HT1080 (cell line): Measurements from ENCODE around the gene MAP3K2. TPM values are rescaled to one million over a fixed set of nuclear protein-coding genes. Genes with fewer than 3 reads are reported as not detected.
A peak's percentile ranks its signal among the peaks of the same experiment; 100 is the strongest.
"Not testable (repeated sequence)": the region's sequence is repeated elsewhere in the genome, so short reads cannot be mapped to it uniquely, and the experiment has no call there.

ENCODE experiments used
- DNase-seq: peaks from one replicate; pipeline ENCODE4 v3.0.0-alpha.2; 2015; ENCODE audit warnings: low read depth
- total RNA-seq: library from RNA; depleted of rRNA; stranded (reverse); fragments of >200 nt; shearing (Covaris generic); gene quantifications from 2 replicates; pipeline ENCODE4 v1.2.3, GENCODE V29; 2014

MAP3K2 gene
- total RNA-seq, 1 experiment from 2014 or later, result 30.7 TPM

- DNase-seq, result not testable (repeated sequence)
Observed at GRCh38 chr2:127353223-127353622, 34.6 kb downstream of the MAP3K2 start.

- no peak for DNase-seq
Observed at GRCh38 chr2:127351603-127352002, 36.2 kb downstream of the MAP3K2 start.

GRCh38 chr2:127348426-127349000 lies 39.3 kb downstream of the MAP3K2 start:
- no peak for DNase-seq

GRCh38 chr2:127347734-127348392 lies 39.9 kb downstream of the MAP3K2 start:
- no peak for DNase-seq

GRCh38 chr2:127347015-127347414 lies 40.8 kb downstream of the MAP3K2 start:
- DNase-seq, result no peak

DNA sequence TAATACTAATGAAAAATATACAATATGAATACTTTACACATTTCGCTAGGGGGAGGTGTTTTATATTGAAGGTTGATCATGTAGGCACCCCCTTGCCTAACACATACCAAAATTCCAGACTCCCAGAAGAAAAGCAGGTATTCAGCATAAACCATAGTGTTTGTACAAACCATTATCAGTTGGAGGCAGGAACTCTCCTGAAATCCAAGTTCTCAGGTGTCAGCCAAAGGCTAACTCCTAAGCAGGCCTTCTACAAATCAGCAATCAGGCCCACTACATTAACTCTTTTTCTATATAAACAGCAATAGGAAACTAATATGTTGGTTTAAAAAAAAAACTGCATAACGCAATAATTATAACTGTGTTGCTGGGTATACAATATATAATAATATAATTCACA lies 44.5 kb downstream of the MAP3K2 start:
- DNase-seq, result no peak

- no peak for DNase-seq
Observed at GRCh38 chr2:127342101-127342500, 45.7 kb downstream of the MAP3K2 start.

DNA sequence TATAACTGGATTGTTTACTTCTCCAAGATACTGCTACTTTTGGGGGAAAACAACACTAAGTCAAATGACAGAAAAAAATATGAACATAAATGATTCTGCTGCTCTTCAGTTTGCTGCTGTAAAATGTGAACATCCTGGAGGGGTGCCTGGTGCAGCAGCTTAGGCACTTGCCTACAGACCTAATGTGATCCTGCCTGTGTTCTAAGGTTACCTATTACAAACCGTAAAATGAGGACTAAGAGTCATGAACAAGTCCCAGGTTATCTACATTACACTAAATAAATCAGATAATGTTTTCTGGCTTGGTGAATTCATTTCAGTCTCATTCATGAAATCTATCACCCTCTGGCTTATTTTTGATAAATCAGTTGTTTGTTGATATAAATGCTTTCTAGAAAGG lies 55.4 kb downstream of the MAP3K2 start:
- no peak for DNase-seq

DNA sequence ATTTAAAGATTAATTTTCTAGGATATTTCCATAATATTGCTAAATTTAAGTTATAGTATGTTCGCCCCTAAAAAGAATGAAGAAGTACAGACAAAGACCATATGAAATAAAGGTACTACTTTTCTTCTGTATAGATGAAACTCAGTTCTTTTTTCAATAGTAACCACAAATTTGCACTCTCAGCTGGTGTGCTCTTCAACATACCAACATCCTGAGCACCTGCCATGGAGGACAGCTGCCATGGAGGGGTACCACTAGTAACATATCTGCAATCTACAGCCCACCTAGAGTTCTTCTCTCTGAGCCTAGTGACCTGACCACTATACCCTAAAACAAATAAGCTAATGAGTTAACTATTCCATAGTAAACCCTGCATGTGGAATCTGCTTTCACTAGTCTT lies 57.0 kb downstream of the MAP3K2 start:
- no peak for DNase-seq

- no peak for DNase-seq
Observed at GRCh38 chr2:127326289-127326945, 61.4 kb downstream of the MAP3K2 start.

DNA sequence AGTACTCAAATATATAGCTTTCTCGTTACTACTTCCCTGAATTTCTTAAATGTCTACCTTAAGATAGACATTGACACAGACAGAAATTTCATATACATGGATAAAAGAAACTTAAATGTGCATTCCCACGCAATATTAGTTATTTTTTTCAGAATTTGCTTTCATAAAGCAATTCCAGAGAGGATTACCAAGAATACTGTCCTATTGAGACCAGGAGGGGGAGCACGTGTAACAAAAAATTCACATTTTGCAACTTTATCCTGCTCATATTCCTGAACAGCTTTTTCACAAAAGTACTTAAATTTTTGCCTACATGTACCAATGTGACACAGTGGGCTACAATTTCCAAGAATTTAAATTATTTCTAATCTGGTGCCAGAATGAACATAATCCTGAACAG lies 63.1 kb downstream of the MAP3K2 start:
- DNase-seq, result peak; percentile 28

DNA sequence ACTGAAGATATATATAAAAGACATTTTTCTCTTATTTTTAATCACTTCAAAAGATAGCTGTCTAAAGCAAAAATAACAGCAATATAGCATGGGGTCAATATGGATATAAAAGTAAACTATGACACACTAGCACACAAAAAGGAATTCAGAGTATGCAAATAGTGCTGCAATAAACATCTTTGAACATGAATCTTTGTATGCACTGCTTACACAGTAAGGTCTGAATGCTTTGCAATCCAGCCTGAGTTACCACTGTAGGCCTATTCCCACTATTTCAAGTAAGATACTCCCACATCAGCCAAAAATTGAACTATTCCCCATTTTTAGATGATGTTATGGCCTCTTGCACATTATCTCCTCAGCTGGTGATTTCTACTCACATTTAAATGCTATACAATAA lies 66.5 kb downstream of the MAP3K2 start:
- DNase-seq, result no peak

DNA sequence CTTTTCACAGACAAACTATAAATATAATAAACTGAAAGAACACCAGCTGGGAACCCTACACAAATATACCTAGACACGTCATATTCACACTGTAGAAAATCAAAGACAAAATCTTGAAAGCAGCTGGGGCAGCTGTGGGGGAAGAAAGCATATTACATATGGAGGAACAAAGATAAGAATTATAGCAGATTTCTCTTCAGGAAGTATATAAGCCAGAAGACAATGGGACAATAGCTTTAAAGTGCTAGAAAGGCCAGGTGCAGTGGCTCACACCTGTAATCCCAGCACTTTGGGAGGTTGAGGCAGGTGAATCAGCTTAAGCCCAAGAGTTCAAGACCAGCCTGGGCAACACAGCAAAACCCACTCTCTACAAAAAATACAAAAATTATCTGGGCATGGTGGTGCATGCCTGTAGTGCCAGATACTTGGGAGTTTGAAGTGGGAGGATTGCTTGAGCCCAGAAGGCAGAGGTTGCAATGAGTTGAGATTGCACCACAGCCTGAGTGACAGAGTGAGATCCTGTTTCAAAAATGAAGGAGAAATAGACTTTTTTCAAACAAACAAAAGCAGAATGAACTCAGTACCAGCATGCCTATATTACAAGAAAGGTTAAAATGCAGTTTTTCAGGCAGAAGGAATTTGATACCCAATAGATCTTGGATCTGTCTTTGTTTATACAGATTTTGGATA lies 67.0 kb downstream of the MAP3K2 start:
- no peak for DNase-seq

- no peak for DNase-seq
Observed at GRCh38 chr2:127320067-127320466, 67.7 kb downstream of the MAP3K2 start.

- DNase-seq, result no peak
Observed at GRCh38 chr2:127314193-127314988, 73.4 kb downstream of the MAP3K2 start.

- no peak for DNase-seq
Observed at GRCh38 chr2:127313406-127313805, 74.4 kb downstream of the MAP3K2 start.

DNA sequence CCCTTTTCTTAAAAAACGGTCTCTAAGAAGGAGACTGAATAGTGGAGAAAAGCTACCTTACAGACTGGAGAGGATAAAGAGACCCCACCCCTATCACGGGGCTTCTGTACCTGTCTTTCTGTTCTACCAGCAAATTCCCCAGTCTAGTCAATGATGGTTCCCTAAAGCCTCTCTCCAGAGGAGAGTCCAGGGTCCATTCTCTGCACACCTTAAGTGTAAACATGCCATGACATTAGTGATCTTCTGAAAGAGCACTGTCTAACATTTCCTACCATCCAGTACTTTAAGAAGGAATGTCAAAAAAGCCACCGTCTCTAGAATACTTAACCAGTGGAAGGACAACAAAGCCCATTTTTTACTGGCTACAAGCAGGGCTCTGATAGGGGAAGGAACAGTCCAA lies 76.8 kb downstream of the MAP3K2 start:
- no peak for DNase-seq

DNA sequence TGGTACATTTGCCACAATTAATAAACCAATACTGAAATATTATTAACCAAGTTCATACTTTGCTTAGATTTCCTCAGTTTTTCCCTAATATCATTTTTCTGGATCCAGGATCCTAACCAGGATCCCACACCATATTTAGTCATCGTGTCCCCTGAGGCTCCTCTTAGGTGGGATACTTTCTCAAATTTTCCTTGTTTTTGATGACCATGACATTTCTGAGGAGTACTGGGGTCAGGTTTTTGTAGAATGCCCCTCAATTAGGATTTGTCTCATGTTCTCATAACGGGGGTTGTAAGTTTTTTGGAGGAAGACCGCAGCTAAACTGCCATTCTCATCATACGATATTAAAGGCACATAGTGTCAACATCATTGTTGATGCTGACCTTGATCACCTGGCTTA lies 78.3 kb downstream of the MAP3K2 start:
- DNase-seq, result no peak

DNA sequence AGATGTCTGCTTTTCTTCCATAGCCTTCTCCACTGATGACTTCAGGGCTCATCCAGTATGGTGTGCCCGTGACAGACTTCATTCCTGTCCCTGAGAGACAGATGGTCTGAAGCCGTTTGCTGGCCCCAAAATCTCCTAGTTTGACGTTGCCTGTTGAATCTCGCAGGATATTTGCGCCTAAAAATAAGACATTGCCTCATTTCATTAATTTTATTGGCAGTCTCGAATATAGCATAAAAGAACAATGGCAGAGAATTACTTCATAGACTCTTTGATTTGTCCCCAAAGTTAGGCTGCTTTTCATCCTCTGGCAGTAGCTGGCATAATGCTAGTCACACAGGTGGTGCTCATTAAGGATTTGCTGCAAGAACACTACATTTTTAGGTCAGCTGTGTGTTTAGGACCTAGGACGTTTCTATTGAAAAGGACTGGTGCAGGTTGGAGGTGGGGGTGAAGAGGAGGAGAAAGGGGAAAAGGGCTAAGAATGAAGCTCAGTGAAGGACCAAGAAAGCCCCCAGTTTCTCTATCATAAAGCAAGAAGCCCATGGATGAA lies 79.1 kb downstream of the MAP3K2 start:
- DNase-seq, result no peak

DNA sequence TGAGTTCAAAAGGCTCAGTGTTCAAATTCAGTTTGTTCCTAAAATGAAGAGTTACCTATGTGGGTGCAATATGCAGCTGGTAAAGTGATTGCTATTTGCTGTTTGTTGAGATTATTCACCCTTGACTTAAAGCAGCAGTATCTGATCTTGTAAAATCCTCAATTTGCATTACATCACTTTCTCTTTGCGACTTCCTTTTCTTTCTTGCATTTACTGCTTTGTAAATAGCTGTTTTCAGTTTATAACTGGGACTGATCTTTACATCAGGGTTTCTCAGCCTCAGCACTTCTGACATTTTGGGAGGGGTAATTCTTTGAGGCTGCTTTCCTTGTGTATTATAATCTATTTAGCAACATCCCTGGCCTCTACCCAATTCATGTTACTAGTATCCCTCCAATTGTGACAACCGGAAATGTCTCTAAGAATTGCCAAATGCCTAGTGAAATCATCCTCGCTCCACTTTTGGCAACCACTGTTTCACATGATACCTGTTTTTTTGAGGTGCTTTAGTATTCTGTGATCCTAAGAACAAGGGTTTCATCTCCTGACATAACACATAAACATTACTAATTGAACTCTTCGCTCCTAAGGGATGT lies 81.7 kb downstream of the MAP3K2 start:
- DNase-seq, result no peak

DNA sequence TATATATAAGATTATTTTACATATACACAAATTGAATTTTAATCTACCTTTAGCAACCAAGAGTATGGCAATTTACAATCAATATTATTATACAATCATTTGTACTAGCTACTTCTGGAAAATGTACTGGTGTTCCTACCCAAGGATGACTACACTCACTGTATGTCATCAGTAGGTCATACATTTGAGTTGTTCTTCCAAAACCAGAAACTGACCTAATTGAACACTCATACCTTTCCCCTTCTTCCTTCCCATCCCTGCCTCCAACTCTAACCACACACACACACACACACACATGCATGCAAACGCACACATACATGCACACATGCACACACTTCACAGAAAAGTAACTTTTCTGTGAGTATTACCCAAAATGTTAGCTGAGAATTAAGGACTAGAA lies 85.6 kb downstream of the MAP3K2 start:
- no peak for DNase-seq
